ENCODE measurements around the gene ICAM5. TPM values are rescaled to one million over a fixed set of nuclear protein-coding genes. Genes with fewer than 3 reads are reported as not detected.
"Not testable (repeated sequence)": the region's sequence is repeated elsewhere in the genome, so short reads cannot be mapped to it uniquely, and the experiment has no call there.

ICAM5 gene
- 0.29 and 0.66 TPM in 2 replicates for total RNA-seq (2014; rRNA removed; shearing (Covaris generic))
- 0.85 and 2.6 TPM in 2 replicates for polyA plus RNA-seq (2015; cell fraction: cytosol; rRNA removed)
- polyA plus RNA-seq (2015; cell fraction: nucleus; rRNA removed): 9.6 and 10.6 TPM in 2 replicates

- in situ Hi-C loops (cut with HindIII; ENCODE audit: low pct_unique_long_range_greater_than_20kb, low sequenced_read_pairs): no loop called here
Measured at GRCh38 chr19:10289836-10290356, at the start of gene ICAM5. Gene ICAM5 (plus strand): TSS chr19:10289952. CDS start chr19:10290044, 92 bp downstream.

GRCh38 chr19:10241826-10242449 is 47.8 kb upstream of the ICAM5 start:
- DNase-seq (ENCODE audit: low read depth, low spot score); in situ Hi-C loops (cut with HindIII; ENCODE audit: low pct_unique_long_range_greater_than_20kb, low sequenced_read_pairs): not testable (repeated sequence)

More at GRCh38 chr19:10289836-10290356, at the start of gene ICAM5:
- DNase-seq (ENCODE audit: low read depth, low spot score): no peak

DNA sequence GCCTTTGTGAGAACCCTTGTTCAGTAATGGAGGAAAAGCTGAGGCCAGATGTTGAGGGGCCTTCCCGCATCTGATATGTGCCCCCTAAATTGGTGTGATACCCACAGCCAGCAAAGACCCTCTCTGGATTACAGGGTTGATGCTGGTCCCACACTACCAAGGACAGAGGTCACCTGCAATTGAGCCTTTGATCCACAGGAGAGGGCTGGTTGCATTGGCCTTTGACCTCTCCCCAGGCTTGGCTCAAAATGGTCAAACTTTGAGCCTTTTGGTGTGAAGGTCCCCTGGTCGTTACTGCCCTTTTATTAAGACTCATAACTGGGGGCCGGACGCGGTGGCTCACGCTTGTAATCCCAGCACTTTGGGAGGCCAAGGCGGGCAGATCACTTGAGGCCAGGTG is 46.1 kb upstream of the ICAM5 start:
- no peak for DNase-seq (ENCODE audit: low read depth, low spot score)
- in situ Hi-C loops (cut with HindIII; ENCODE audit: low pct_unique_long_range_greater_than_20kb, low sequenced_read_pairs): no loop called here

DNA sequence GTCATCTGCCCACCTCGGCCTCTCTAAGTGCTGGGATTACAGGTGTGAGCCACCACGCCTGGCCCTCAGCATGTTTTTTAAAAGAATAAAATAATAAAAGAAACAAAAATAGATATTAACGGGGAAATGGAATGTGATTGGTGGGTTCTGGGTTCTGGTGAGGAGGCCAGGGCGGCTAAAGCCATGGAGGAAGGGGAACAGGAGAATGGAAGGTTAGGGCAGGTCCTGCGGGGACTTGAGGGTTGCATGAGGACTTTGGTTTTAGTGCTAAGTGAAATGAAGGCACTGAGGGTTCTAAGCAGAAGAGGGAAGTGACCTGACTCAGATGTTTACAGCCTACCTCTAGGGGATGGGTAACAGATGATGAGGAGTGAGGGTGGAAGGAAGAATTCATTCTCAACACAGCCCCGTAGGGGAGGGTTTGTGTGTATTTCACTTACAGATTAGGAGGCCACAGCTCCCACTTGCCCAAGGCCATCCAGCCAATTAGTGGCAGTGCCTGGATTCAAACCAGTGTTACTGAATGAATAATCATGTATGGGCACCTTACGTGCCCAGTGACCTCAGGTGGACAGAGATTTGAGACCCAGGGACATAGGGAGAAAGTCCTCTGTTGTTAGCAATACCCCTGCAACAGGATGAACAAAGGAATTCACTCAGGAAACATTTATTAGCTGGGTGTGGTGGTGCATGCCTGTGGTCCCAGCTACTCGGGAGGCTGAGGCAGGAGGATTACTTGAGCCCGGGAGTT is 44.4 kb upstream of the ICAM5 start:
- no peak for DNase-seq (ENCODE audit: low read depth, low spot score)
- in situ Hi-C loops (cut with HindIII; ENCODE audit: low pct_unique_long_range_greater_than_20kb, low sequenced_read_pairs): no loop called here

- in situ Hi-C loops (cut with HindIII; ENCODE audit: low pct_unique_long_range_greater_than_20kb, low sequenced_read_pairs): no loop called here
- DNase-seq (ENCODE audit: low read depth, low spot score): no peak
Measured at GRCh38 chr19:10246511-10246910, 43.2 kb upstream of the ICAM5 start.

GRCh38 chr19:10251792-10252694 is 37.7 kb upstream of the ICAM5 start, which contains the start of gene MRPL4:
Gene MRPL4 (plus strand): TSS chr19:10252214. CDS start chr19:10252254, 40 bp downstream.
- peak; percentile 98 for DNase-seq (ENCODE audit: low read depth, low spot score)
- in situ Hi-C loops (cut with HindIII; ENCODE audit: low pct_unique_long_range_greater_than_20kb, low sequenced_read_pairs): no loop called here

DNA sequence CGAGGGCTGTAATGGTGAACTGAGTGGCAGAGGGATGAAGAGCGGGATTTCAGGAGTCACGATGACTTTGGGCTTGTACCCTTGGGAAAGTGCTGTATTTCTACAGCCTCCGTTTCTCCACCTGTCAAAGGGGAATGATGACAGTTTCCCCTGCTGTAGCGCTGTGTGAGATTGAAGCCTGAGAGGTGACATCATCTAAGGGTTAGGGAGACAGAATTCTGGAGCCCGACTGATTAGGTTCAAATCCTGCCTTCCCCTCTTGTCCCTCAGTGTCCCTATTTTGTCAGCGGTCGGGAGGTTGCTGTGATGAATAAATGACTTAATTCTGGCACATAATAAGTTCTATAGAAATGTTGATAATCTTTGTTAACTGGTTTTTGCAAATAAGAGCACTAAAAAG is 37.0 kb upstream of the ICAM5 start:
- DNase-seq (ENCODE audit: low read depth, low spot score): no peak
- in situ Hi-C loops (cut with HindIII; ENCODE audit: low pct_unique_long_range_greater_than_20kb, low sequenced_read_pairs): no loop called here

GRCh38 chr19:10254244-10254643 is 35.5 kb upstream of the ICAM5 start:
- in situ Hi-C loops (cut with HindIII; ENCODE audit: low pct_unique_long_range_greater_than_20kb, low sequenced_read_pairs): no loop called here

DNA sequence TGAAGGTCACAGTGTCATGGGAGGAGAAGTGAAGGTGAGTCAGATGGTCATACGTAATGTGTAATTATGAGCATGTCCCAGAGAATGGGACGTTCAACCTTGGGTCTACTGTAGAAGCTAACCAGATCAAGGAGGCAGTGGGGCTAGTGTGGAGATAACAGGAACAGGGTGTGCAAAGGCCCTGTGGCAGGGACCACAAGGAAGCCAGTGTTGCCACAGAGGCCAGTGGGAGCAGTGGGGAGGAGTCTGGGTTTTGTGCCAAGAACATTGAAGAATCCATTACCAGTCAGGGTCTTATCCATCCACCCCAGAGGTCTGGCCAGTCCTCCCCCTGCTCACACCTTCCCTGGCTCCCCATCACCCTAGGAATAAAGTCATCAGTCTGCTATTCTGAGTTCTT is 34.4 kb upstream of the ICAM5 start:
- DNase-seq (ENCODE audit: low read depth, low spot score): no peak
- in situ Hi-C loops (cut with HindIII; ENCODE audit: low pct_unique_long_range_greater_than_20kb, low sequenced_read_pairs): no loop called here

More at GRCh38 chr19:10254244-10254643, 35.5 kb upstream of the ICAM5 start:
- no peak for DNase-seq (ENCODE audit: low read depth, low spot score)

- DNase-seq (ENCODE audit: low read depth, low spot score): no peak
- in situ Hi-C loops (cut with HindIII; ENCODE audit: low pct_unique_long_range_greater_than_20kb, low sequenced_read_pairs): no loop called here
Measured at GRCh38 chr19:10256551-10256950, 33.2 kb upstream of the ICAM5 start.

GRCh38 chr19:10256970-10257615 is 32.7 kb upstream of the ICAM5 start:
- in situ Hi-C loops (cut with HindIII; ENCODE audit: low pct_unique_long_range_greater_than_20kb, low sequenced_read_pairs): no loop called here
- DNase-seq (ENCODE audit: low read depth, low spot score): no peak

DNA sequence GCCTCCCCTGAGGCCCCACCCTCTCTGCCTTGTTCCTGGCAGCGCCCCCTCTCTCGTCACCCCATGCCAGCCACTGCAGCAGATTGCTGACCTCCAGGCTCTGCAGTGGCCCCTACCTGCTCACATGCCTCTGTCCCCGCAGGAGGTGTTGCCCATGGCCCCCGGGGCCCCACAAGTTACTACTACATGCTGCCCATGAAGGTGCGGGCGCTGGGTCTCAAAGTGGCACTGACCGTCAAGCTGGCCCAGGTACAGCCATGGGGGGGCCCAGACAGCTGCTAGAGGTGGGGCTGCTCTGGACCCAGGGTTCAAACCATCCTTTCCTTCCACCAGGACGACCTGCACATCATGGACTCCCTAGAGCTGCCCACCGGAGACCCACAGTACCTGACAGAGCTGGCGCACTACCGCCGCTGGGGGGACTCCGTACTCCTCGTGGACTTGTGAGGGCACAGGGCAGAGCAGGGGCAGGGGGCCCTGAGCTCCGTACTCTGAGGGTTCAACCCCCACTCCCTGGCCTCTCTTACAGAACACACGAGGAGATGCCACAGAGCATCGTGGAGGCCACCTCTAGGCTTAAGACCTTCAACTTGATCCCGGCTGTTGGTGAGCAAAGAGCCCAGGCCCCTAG is 31.6 kb upstream of the ICAM5 start:
- no peak for DNase-seq (ENCODE audit: low read depth, low spot score)
- in situ Hi-C loops (cut with HindIII; ENCODE audit: low pct_unique_long_range_greater_than_20kb, low sequenced_read_pairs): no loop called here

GRCh38 chr19:10259162-10259905 is 30.4 kb upstream of the ICAM5 start:
- in situ Hi-C loops (cut with HindIII; ENCODE audit: low pct_unique_long_range_greater_than_20kb, low sequenced_read_pairs): no loop called here
- peak; percentile 87 for DNase-seq (ENCODE audit: low read depth, low spot score)

- in situ Hi-C loops (cut with HindIII; ENCODE audit: low pct_unique_long_range_greater_than_20kb, low sequenced_read_pairs): no loop called here
- DNase-seq (ENCODE audit: low read depth, low spot score): no peak
Measured at GRCh38 chr19:10260141-10260584, 29.6 kb upstream of the ICAM5 start.

DNA sequence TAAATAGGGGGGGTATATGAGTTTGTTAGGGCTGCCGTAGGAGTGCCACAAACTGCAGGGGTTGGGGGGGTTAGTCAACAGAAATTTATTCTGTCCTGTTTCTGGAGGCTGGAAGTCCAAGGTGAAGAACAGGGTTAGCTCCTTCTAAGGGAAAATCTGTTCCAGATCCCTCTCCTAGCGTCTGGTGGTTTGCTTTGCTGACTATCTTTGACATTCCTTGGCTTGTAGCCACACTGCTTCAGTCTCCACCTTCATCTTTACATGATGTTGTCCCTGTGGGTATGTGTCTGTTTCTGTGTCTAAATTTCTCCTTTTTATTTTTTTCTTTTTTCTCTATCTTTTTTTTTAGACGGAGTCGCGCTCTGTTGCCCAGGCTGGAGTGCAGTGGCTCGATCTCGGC is 27.0 kb upstream of the ICAM5 start:
- in situ Hi-C loops (cut with HindIII; ENCODE audit: low pct_unique_long_range_greater_than_20kb, low sequenced_read_pairs): no loop called here
- no peak for DNase-seq (ENCODE audit: low read depth, low spot score)

DNA sequence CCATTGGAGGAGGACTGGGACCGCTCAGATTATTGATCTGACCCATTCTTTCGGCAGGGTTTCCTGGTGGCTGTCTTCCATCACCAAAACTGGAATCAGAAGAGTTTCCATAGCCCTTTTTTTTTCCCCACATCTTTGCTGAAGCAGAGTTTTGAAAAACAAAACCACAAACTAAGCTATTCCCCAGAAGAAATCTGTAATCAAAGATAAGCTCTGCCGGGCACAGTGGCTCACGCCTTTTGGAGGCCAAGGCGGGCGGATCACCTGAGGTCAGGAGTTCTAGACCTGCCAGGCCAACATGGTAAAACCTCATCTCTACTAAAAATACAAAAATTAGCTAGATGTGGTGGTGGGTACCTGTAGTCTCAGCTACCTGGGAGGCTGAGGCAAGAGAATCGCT is 23.0 kb upstream of the ICAM5 start:
- in situ Hi-C loops (cut with HindIII; ENCODE audit: low pct_unique_long_range_greater_than_20kb, low sequenced_read_pairs): no loop called here
- DNase-seq (ENCODE audit: low read depth, low spot score): no peak

Data from SK-MEL-5 (cell line).